EH (cell line): ENCODE measurements around the gene MARK3.
"Not testable (repeated sequence)": the region's sequence is repeated elsewhere in the genome, so short reads cannot be mapped to it uniquely, and the experiment has no call there.

Experiments
- DNase-seq: peaks from one replicate; pipeline ENCODE4 v3.0.0-alpha.2; 2015; ENCODE audit warnings: low read depth

MARK3 gene

GRCh38 chr14:103491691-103492090, 106.5 kb downstream of the MARK3 start:
- no peak for DNase-seq

- no peak for DNase-seq
Measured at GRCh38 chr14:103492156-103492925, 107.1 kb downstream of the MARK3 start.

DNA sequence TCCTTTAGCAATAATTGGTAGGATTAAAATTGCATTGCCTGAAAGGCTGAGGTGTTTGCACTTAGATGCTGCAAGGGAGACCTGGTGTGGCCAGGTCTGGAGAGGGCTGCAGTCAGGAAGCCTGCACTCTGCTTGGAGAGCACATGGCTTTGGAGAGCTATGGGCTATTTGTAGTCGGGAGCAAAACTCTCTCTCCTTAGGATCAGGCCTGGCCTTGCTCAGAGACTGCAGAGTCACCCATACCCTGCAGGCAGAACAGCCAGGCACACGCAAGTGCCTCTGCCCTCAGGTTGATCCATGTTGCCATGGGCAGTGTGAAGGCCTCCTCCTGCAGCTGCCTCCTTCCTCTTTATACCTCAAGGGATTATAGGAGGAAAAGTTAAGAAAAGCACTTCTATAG, 110.6 kb downstream of the MARK3 start:
- no peak for DNase-seq

- peak; percentile 19 for DNase-seq
Measured at GRCh38 chr14:103496776-103497175, 111.6 kb downstream of the MARK3 start.

DNA sequence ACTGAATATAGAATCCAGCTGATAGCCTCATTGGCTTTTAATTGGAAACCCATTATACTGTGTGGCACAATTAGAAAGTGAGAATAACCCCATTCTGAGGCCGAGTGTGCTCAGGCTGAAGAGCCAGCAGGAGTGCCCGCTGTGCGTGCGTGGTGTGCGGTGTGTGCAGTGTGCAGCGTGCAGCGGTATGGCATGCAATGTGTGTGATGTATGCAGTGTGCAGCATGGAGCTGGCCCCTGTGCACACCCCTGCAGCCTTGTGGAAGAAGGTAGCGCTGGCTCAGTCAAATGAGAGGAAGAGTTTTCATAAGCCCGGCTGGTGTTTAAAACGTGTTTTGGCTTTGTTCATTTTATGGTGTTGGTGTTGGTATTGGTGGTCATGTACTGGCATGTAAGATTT, 114.5 kb downstream of the MARK3 start:
- DNase-seq, result no peak

DNA sequence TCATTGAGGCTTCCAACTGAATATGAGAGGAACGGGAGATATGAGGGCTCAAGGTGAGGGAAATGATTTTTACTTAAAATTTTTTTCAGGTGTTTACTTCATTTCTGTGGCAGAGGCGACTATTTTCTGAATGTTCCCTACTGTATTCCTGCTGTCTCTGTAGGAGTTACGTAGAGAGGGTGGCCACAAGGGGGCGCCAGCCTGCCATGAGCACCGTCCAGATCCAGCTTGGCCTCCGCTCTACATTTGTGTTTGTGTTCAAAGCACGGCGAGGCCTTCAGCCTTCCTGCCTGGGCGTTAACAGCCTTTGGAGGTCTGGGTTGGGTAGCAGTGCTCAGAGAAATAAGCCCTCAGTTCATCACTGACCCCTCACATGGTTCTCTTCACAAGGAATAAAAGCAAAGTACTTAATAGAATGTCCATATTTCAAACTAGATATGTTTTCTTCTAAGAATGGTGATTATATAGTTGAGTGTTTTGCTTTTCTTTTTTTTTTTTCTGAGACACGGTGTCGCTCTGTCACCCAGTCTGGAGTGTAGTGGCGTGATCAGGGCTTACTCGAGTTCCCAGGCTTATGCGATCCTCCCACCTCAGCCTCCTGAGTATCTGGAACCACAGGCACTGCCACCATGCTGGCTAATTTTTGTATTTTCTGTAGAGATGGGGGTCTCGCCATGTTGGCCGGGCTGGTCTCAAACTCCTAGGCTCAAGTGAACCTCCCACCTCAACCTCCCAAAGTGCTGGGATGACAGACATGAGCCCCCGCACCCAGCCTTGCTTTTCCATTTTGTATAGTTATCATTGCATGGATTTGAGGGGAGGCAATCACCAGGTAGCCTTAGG, 115.2 kb downstream of the MARK3 start:
- peak; percentile 83 for DNase-seq

DNA sequence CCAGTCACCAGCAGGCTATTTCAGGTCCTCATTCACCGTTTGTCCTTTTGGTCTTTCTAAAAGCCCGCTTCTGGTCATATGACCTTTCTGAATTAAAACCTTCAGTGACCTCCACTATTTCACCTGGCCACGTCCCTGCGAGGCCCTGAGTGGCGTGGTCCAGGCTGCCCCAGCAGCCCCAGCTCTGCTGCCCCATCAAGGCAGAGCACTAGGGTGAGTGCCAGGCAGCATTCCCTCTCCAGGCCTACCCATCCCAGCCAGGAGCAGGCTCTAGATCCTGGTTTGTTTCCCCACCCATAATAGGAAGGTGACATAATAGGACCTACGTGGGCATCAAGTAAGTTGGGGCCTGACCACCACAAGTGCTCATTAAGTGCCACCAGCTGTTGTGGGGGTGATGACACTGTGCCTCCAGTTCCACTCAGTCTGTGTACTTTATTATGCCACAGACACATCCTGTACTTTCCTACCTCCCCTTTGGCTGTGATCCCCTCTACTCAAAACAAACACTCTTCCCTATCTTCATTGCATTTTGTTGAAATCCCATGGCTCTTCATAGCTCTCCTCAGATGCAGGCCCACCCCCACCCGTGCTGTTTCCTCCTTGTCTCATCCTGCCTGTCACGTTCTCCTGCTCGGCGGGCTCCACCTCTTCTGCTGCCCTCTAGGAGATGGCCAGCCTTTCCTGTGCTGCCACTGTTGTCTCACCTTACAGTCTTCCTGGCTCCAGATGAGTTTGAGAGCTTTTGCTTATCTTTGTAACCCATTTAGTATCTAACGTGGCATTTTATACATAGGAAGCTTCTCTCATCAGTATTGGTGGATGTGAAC, 116.0 kb downstream of the MARK3 start:
- no peak for DNase-seq

- no peak for DNase-seq
Measured at GRCh38 chr14:103501921-103502669, 116.9 kb downstream of the MARK3 start.

GRCh38 chr14:103502877-103503276, 117.7 kb downstream of the MARK3 start:
- no peak for DNase-seq

DNA sequence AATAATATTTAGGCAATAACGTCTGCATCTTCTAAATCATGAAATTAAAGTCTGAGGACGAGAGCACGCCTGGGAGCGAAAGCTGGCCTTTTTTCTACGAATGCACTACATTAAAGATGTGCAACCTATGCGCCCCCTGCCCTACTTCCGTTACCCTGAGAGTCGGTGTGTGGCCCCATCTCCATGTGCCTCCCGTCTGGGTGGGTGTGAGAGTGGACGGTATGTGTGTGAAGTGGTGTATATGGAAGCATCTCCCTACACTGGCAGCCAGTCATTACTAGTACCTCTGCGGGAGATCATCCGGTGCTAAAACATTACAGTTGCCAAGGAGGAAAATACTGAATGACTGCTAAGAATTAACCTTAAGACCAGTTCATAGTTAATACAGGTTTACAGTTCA, 118.1 kb downstream of the MARK3 start:
- no peak for DNase-seq

DNA sequence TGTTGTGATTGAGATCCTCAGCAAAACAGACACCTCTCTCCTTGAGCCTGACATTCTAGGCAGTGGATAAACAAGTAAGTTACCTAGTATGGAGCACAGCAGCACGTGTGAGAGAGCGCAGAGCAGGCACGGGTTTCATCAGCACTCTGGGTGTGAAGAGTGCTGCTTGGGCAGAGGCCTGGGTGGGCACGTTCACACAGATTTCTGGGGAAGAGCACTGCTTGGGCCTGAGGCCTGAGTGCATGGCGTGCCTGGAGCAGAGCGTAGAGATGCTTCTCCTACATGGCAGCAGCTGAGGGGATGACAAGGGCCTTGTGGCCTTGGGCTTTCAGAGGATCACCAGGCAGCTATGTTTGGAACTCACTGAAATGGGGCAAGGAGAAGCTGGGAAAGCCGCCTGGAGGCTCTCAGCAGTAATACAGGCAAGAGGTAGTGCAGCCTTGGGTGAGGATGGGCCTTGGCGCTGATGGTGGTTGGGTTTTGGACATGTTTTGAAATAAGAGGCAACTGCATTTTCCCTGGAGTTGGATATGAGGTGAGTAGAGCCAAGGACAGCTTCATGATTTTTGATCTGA, 119.9 kb downstream of the MARK3 start:
- peak; percentile 16 for DNase-seq

DNA sequence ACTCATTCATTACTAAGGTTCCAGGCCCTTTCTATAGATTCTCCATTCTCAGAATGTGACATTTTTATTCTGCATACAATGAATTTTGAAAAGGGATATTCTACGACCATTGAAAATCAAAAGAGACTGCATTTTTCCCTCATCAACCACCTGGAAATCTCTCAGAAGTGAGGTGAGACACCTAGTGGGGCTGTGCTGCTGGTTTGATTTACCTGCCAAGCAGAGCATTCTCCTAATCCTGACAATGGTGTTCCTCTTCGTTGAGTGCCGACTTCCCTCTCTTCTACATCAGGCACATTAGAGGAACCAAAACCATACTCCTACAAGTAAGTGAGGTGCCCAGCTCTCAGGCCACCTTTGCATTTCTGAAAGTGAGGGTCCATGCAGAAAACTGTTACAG, 122.5 kb downstream of the MARK3 start:
- DNase-seq, result no peak

DNA sequence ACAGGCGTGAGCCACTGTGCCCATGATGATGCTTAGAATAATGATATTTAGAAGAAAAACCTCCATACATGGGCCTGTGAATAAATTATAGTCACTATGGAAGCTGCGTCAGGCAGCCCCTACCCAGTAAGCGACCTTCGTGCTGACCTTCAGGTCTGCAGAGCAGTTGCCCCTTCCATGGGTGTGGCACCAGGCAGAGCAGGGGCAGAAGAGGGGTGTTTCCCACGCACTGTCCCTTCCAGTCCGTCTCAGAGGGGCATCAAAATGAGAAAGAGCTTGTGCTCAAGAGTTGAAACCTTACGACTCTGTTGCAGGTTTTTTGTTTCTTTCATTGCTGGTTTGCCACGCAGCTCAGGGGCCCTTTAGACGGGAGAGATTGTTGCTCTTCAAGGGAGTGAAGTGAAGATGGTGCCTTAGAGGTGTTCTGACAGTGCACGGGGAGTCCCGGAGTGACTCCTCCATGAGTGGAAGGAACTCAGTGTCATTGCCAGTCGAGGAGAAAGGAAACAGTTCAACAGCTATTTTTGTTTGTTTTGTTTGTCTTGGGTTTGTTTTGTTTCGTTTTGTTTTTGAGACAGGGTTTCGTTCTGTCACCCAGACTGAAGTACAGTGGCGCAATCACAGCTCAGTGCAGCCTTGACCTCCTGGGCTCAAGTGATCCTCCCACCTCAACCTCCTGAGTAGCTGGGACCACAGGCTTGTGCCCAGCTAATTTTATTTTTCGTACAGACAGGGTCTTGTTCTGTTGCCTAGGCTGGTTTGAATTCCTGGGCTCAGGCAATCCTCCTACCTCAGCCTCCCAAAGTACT, 123.5 kb downstream of the MARK3 start:
- no peak for DNase-seq

DNA sequence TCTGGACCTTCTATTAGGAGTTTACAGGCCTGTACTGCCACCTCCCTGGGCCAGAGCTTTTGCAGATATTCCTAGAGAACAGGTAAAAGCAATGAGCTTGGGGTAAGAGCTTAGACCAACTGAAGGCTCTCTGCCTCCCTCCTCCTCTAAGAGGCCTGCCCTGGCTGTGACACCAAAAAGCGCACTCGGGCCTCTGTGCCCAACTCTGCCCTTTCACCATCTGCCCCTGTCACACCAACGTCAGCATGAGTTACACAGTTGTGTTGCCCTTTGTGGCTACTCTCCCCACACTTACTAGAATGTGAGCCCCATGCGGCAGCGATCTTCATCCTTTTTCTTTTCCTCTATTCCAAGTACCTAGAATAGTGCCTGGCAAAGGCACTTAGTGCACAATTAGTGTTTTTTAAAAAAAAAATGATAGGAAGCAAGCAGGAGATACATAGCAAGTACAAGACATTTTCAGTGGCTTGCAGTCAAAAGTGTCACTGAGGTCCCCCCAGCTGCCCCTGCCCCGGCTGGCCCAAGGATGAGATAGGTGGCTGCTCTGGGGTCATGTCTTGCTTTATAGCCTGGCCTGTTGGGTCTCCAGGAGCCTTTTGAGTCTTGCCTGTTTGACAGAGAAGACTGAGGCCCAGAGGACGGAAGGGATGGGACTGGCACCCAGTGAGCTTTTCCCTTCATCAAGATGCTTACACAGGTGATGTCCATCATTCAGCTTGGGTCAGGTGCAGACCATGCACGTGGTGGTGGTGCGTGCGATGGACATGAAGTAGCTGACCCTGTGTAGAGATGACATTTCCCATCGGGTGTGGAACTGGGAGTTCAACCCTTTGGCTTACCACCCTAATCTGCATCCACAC, 124.9 kb downstream of the MARK3 start:
- no peak for DNase-seq

- no peak for DNase-seq
Measured at GRCh38 chr14:103510724-103511693, 125.8 kb downstream of the MARK3 start.

GRCh38 chr14:103512180-103512579, 127.0 kb downstream of the MARK3 start:
- DNase-seq, result not testable (repeated sequence)

DNA sequence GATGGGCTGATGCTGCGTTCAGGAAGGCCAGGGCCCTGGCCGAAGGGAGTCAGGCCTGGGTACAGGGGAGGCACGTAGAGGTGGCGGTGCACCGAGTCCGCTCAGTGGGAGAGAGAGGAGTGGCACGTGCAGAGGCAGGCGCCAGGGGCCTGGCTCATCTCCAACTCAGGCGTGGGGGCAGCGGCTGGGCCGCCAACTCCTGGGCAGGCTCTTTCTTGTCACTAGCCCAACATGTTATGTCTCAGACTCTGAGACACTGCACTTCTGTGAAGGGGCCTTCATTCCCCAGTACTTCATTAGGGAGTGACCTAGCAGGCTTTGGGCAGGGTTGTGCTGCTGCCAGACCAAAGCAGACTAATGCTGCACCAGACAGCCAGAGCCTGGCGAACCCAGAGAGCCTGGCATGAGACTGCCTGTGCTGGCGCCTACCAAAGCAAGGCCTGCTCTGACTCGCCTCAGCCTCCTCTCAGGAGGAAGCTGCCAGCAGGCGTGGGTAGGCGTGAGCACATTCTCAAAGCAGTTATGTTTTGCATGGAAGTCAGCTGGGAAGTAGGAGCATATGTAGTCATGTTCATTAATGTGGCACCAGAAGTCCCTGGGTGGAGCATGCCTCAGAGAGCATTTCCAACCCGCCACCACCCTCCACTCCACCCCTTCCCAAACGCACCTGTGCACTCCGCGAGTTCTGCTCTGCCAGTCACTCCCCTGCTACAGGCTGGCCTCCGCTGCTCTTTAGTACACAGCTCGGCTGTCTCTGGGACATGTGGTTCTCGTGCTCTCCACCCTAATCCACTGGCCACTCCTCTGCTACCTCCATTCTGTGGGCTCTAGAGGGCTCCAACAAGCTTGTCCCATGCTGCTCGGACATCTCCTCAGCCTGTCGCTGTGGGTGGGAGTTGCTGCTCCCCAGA, 127.7 kb downstream of the MARK3 start:
- DNase-seq, result peak; percentile 66
